ENCODE data around the gene VN1R4. TPM values are rescaled to one million over a fixed set of nuclear protein-coding genes. Genes with fewer than 3 reads are reported as not detected.
"Not testable (repeated sequence)": the region's sequence is repeated elsewhere in the genome, so short reads cannot be mapped to it uniquely, and the experiment has no call there.

Gene VN1R4
- total and polyA plus RNA-seq, 9 donors: not detected

DNA sequence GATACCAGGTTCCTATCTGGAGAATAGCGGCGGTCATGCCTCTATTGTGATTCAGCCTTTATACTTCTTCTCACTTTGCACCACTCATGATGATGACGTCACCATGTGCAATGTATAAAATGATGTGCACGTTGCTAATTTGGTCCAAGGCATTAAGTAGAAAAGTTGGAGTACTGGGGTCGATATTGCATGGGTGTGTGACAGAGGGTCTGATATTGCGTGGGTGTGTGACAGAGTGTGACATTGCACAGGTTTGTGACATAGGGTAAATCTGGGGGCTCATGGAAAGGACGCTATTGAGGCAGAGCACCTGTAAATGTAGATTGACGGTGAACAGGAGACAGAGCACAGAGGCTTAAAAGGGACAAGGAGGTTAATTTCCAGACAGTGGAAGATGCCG lies 4.5 kb upstream of the VN1R4 start:
- H3K4me3 ChIP-seq: no peak overlapping the region
- no peaks in the 10 kb centered on the region for H3K27me3 ChIP-seq
- DNase-seq: no peak
- TF ChIP-seq POLR2A (IDR thresholded peaks at IDR 0.05): no peak
- no peak for TF ChIP-seq EP300 (IDR thresholded peaks at IDR 0.05)
- TF ChIP-seq, protein P1, sequence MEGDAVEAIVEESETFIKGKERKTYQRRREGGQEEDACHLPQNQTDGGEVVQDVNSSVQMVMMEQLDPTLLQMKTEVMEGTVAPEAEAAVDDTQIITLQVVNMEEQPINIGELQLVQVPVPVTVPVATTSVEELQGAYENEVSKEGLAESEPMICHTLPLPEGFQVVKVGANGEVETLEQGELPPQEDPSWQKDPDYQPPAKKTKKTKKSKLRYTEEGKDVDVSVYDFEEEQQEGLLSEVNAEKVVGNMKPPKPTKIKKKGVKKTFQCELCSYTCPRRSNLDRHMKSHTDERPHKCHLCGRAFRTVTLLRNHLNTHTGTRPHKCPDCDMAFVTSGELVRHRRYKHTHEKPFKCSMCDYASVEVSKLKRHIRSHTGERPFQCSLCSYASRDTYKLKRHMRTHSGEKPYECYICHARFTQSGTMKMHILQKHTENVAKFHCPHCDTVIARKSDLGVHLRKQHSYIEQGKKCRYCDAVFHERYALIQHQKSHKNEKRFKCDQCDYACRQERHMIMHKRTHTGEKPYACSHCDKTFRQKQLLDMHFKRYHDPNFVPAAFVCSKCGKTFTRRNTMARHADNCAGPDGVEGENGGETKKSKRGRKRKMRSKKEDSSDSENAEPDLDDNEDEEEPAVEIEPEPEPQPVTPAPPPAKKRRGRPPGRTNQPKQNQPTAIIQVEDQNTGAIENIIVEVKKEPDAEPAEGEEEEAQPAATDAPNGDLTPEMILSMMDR (IDR thresholded peaks at IDR 0.05): no peak
- 84 to 87% (median 84%) methylated on average over 9 of the region's 9 CpGs for WGBS, 3 donors
- H3K9me3 ChIP-seq: peaks cover 0 to 8% of the 10 kb centered on the region in 2 donors
- H3K36me3 ChIP-seq: no peaks in the 10 kb centered on the region
- H3K27ac ChIP-seq: no peak overlapping the region
- intact Hi-C loops (cut with DNase I): no loop called here
- no peaks in the 10 kb centered on the region for H3K4me1 ChIP-seq (ENCODE audit: insufficient read depth)

DNA sequence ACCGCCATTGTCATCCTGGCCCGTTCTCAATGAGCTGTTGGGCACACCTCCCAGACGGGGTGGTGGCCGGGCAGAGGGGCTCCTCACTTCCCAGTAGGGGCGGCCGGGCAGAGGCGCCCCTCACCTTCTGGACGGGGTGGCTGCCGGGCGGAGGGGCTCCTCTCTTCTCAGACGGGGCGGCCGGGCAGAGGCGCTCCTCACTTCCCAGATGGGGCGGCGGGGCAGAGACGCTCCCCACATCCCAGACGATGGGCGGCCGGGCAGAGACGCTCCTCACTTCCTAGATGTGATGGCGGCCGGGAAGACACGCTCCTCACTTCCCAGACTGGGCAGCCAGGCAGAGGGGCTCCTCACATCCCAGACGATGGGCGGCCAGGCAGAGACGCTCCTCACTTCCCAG lies 2.3 kb upstream of the VN1R4 start:
- WGBS, 3 donors: 91 to 92% (median 92%) methylated on average over 14 to 26 of the region's 27 CpGs
- intact Hi-C loops (cut with DNase I); H3K4me1 ChIP-seq (ENCODE audit: insufficient read depth); DNase-seq; H3K9me3 ChIP-seq; H3K36me3 ChIP-seq; H3K27me3 ChIP-seq; H3K27ac ChIP-seq; H3K4me3 ChIP-seq: not testable (repeated sequence)

DNA sequence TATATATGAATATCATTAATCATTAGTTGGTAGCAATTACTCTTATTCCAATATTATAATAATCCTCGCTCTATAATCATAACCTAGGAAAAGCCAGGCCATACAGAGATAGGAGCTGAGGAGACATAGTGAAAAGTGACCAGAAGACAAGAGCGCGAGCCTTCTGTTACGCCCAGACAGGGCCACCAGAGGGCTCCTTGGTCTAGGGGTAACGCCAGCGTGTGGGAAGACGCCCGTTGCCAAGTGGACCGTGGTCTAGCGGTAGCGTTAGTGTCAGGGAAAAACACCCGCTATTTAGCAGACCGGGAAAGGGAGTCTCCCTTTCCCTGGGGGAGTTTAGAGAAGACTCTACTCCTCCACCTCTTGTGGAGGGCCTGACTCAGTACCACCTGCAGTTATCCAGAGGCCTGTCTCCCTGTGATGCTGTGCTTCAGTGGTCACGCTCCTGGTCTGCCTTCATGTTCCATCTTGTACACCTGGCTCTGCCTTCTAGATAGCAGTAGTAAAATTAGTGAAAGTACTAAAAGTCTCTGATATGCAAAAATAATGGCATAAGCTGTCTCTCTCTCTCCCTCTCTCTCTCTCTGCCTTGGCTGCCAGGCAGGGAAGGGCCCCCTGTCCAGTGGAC lies 9.7 kb downstream of the VN1R4 start, which contains the start of gene VN1R2:
TSS of gene VN1R2 (plus strand) at position 578 of the 628 bp plus-strand sequence. CDS start 84 bp downstream, outside the sequence.
- WGBS, 3 donors: 54 to 59% (median 58%) methylated on average over 14 of the region's 14 CpGs
- intact Hi-C loops (cut with DNase I): not testable (repeated sequence)

DNA sequence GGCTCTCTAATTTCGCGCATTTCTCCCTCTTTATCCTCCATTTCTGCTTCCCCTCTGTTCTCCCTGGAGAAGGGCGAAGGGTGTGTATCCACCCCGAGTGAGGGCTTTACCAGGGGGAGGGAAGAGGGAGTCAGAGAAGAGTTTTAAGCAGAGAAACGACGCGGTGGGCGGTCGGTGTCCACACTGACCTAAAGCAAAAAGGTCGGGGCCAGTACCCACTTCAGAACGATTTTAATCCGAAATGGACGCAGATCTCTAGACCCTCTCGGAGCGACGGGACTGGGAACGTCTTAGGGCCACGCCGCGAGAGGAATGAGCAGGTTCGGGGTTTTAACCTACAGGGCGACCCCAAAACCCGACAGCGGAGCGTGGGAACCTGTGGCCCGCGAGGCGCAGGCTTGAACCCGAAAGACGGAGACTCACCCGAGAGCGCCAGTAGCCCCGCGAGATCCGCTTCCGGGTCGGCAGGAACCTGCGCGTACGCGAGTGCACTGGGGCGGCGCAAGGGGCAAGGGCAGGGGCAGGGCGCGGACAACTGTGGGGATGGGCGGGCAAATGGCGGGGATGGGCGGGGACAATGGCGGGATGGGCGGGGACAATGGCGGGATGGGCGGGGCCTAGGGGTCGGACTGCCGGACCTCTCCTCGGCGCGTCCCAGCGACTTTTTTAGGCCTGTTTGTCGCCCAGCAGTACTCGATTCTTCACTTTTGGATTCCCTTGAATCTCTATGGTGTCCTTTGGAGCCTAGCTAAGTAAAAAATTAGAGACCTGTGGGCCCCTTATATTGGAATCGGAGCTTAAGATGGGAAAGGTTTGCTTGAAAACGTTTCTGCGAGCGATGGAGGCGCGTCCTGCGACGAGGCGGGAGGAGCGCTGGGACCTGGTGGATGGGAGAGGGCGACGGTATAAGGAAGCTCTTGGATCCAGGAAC lies 12.8 kb downstream of the VN1R4 start, which contains the start of gene ZNF677:
TSS of gene ZNF677 (minus strand) at position 463 of the 931 bp plus-strand sequence. CDS start 3,323 bp downstream, outside the sequence.
- WGBS, 3 donors: 1 to 2% (median 1%) methylated on average over 61 to 72 of the region's 72 CpGs
- peak; percentile 47 for TF ChIP-seq POLR2A (IDR thresholded peaks at IDR 0.05)
- no peak for TF ChIP-seq EP300 (IDR thresholded peaks at IDR 0.05)
- intact Hi-C loops (cut with DNase I): loop anchor here in 1 of 4 donors (5.0 kb wide), 1 partner anchor 98 kb away; no protein-coding TSS in a partner anchor

More for the DNA sequence above, 9.7 kb downstream of the VN1R4 start, which contains the start of gene VN1R2:
- not testable (repeated sequence) for H3K27me3 ChIP-seq; H3K4me3 ChIP-seq; H3K4me1 ChIP-seq (ENCODE audit: insufficient read depth); H3K27ac ChIP-seq; H3K36me3 ChIP-seq; DNase-seq; H3K9me3 ChIP-seq

DNA sequence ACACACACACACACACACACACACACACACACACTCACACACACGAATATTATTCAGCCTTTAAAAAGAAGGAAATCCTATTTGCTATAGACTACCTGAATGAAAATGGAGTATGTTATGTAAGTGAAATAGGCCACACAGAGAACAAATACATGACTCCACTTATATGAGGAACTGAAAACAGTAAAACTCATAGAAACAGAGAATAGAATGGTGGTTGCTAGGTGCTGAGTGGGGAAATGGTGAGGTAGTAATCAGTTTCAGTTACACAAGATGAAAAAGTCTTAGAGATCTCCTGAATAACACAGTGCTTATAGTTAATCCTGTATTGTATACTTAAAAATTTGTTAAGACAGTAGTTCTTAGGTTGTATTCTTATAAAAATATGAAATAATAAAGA lies 21.0 kb downstream of the VN1R4 start:
- TF ChIP-seq, protein P1 (IDR thresholded peaks at IDR 0.05): no peak
- TF ChIP-seq POLR2A (IDR thresholded peaks at IDR 0.05) (no peak), EP300 (IDR thresholded peaks at IDR 0.05) (no peak)
- intact Hi-C loops (cut with DNase I): no loop called here
- Histone ChIP-seq H3K4me3 (no peak overlapping the region), H3K27me3 (no peaks in the 10 kb centered on the region), H3K9me3 (peaks cover 0 to 49% of the 10 kb centered on the region in 2 donors), H3K36me3 (no peaks in the 10 kb centered on the region), H3K27ac (no peak overlapping the region), H3K4me1 (ENCODE audit: insufficient read depth) (no peaks in the 10 kb centered on the region)
- DNase-seq: no peak
- 92 to 100% (median 100%) methylated on average over 1 of the region's 1 CpG for WGBS, 3 donors

More for the DNA sequence above, 12.8 kb downstream of the VN1R4 start, which contains the start of gene ZNF677:
- Histone ChIP-seq H3K4me3 (peak within 1 kb of the TSS; percentile 58), H3K27me3 (no peaks in the 10 kb centered on the region), H3K4me1 (ENCODE audit: insufficient read depth) (peaks cover 3% of the 10 kb centered on the region), H3K9me3 (peaks cover 0 to 18% of the 10 kb centered on the region in 2 donors), H3K36me3 (no peaks in the 10 kb centered on the region), H3K27ac (peak within 1 kb of the TSS; percentile 16 to 78)
- peak; percentile 92 to 96 (median 94) for DNase-seq
